ENCODE measurements around the gene STOX2. TPM values are rescaled to one million over a fixed set of nuclear protein-coding genes. Genes with fewer than 3 reads are reported as not detected.

STOX2 gene, protein sequence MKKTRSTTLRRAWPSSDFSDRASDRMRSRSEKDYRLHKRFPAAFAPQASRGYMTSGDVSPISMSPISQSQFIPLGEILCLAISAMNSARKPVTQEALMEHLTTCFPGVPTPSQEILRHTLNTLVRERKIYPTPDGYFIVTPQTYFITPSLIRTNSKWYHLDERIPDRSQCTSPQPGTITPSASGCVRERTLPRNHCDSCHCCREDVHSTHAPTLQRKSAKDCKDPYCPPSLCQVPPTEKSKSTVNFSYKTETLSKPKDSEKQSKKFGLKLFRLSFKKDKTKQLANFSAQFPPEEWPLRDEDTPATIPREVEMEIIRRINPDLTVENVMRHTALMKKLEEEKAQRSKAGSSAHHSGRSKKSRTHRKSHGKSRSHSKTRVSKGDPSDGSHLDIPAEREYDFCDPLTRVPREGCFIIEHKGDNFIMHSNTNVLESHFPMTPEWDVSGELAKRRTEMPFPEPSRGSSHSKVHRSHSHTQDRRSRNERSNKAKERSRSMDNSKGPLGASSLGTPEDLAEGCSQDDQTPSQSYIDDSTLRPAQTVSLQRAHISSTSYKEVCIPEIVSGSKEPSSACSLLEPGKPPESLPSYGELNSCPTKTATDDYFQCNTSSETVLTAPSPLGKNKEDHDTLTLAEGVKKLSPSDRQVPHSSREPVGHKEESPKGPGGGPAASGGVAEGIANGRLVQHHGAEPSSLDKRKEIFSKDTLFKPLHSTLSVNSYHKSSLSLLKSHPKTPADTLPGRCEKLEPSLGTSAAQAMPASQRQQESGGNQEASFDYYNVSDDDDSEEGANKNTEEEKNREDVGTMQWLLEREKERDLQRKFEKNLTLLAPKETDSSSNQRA (N-terminal part only)
- total RNA-seq (under 1 TPM in 2 of 5 donors, not detected in 3; 0.22 to 0.50 TPM), total RNA-seq (0 to 0.70 (median 0) reads per million in 29 experiments)
- 0.02 TPM for total RNA-seq (2013)

GRCh38 chr4:183905081-183905592 lies at the start of gene STOX2:
STOX2 (plus strand) TSS chr4:183905307; CDS start chr4:183906791, 1,484 bp downstream.
- POLR2A ChIA-PET, result no interaction called here
- peak within 1 kb of the TSS in 2 of 3 donors; percentile 21 to 62 for H3K4me3 Mint-ChIP-seq
- H3K27me3 Mint-ChIP-seq, result peaks cover 51 to 64% of the 10 kb centered on the region in 2 donors

DNA sequence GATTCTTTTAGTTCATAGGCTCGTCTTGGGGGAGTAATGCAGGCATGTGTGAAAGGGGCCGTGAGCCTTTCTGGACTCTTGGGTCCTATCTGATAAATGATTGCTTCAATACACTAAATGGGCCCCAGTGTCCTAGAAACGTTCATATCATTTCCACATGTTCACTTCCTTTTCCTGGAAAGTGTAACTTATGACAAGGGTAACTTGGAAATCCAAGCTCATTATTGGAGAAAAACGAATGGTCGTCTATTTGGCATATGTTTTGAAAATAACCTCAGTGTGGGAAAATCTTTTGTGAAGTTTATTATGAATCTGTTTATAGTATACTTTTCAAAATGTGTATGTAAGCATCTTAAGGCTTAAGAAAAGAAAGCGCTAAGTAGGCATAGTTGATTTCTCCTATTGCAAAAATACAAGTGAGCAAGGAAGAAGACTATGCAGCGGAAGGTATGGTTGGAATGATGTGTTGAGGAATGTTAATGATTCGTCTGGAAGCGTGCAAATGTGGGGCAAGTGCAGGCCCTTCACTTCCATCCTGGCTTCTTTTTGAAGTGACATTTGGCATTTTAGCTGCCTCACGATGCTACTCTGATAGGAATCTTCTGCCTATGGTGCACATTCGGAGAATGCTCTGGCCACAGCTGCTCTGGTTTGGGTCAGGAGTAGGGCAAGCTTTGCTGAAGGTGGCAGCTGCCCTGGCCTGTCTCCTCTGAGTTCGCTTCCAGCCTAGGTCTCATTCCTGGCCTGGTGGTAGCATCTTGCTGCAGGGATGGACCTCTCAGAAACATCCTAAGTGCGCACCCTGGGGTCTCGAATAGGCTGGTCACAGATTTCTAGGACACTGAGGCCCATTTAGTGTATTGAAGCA lies 49.5 kb upstream of the STOX2 start:
- POLR2A ChIA-PET, result no interaction called here
- Mint-ChIP-seq H3K9me3 (no peaks in the 10 kb centered on the region), H3K4me3 (no peak overlapping the region), H3K27ac (no peak overlapping the region), H3K4me1 (no peaks in the 10 kb centered on the region), H3K27me3 (peaks cover 21% of the 10 kb centered on the region in 2 donors), H3K36me3 (no peaks in the 10 kb centered on the region)
- ATAC-seq (replicated peaks in 1 of 4) (no peak), DNase-seq (no peak)
- WGBS (ENCODE audit: insufficient coverage), result 83% methylated on average over 9 of the region's 14 CpGs
- no peaks in the 10 kb centered on the region for H3K4me1 ChIP-seq (ENCODE audit: control insufficient read depth in 1 of 2, extremely low read depth in 1 of 2, insufficient read depth in 2 of 2, low read length in 2 of 2)
- H3K27me3 ChIP-seq (replicated peaks in 1 of 2; ENCODE audit: control insufficient read depth in 2 of 2, extremely low read depth in 1 of 2, insufficient read depth in 2 of 2, low read length in 1 of 2), result peaks cover 0 to 27% of the 10 kb centered on the region in 2 experiments
- H3K4me3 ChIP-seq (ENCODE audit: control insufficient read depth in 1 of 2, extremely low read depth in 1 of 2, low read length in 1 of 2), result no peak overlapping the region
- no peaks in the 10 kb centered on the region for H3K36me3 ChIP-seq (ENCODE audit: control insufficient read depth in 2 of 2, extremely low read depth in 1 of 2, insufficient read depth in 1 of 2, low read length in 1 of 2)
- CTCF ChIA-PET, result no interaction called here
- H3K27ac ChIP-seq (ENCODE audit: low read length), result no peak overlapping the region
- H3K9me3 ChIP-seq, result no peaks in the 10 kb centered on the region

More at GRCh38 chr4:183905081-183905592, at the start of gene STOX2:
- peaks cover 6 to 8% (median 7%) of the 10 kb centered on the region in 3 donors for H3K4me1 Mint-ChIP-seq
- peaks cover 1 to 6% (median 4%) of the 10 kb centered on the region in 3 donors for H3K9me3 Mint-ChIP-seq
- Histone ChIP-seq H3K27me3 (replicated peaks in 1 of 2; ENCODE audit: control insufficient read depth in 2 of 2, extremely low read depth in 1 of 2, insufficient read depth in 2 of 2, low read length in 1 of 2) (peaks cover 17 to 32% of the 10 kb centered on the region in 2 experiments), H3K9me3 (no peaks in the 10 kb centered on the region), H3K36me3 (ENCODE audit: control insufficient read depth in 2 of 2, extremely low read depth in 1 of 2, insufficient read depth in 1 of 2, low read length in 1 of 2) (no peaks in the 10 kb centered on the region), H3K4me1 (ENCODE audit: control insufficient read depth in 1 of 2, extremely low read depth in 1 of 2, insufficient read depth in 2 of 2, low read length in 2 of 2) (peaks cover 2 to 19% of the 10 kb centered on the region in 2 experiments), H3K27ac (ENCODE audit: low read length) (no peak within 1 kb of the TSS), H3K4me3 (ENCODE audit: control insufficient read depth in 1 of 2, extremely low read depth in 1 of 2, low read length in 1 of 2) (peak within 1 kb of the TSS in 1 of 2 donors; percentile 79)
- no peak within 1 kb of the TSS for H3K27ac Mint-ChIP-seq
- peak in 1 of 35 experiments; percentile 6 for DNase-seq
- ATAC-seq (replicated peaks in 1 of 4), result no peak
- H3K36me3 Mint-ChIP-seq, result no peaks in the 10 kb centered on the region
- CTCF ChIA-PET, result no interaction called here
- WGBS (ENCODE audit: insufficient coverage), result 1% methylated on average over 41 of the region's 45 CpGs

DNA sequence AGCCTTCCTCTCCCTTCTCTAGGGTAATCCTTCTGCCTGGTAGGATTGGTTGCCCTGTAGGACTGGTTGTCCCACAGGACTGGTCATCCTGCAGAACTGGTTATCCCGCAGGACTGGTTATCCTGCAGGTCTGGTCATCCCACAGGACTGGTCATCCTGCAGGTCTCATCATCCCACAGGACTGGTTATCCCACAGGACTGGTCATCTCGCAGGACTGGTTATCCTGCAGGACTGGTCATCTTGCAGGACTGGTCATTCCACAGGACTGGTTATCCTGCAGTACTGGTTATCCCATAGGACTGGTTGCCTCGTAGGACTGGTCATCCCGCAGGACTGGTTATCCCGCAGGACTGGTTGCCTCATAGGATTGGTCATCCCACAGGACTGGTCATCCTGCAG lies 48.1 kb upstream of the STOX2 start:
- H3K27ac ChIP-seq (ENCODE audit: low read length), result no peak overlapping the region
- Mint-ChIP-seq H3K4me1 (no peaks in the 10 kb centered on the region), H3K9me3 (no peaks in the 10 kb centered on the region), H3K27ac (no peak overlapping the region), H3K27me3 (peaks cover 18 to 21% of the 10 kb centered on the region in 2 donors), H3K36me3 (no peaks in the 10 kb centered on the region), H3K4me3 (no peak overlapping the region)
- H3K36me3 ChIP-seq (ENCODE audit: control insufficient read depth in 2 of 2, extremely low read depth in 1 of 2, insufficient read depth in 1 of 2, low read length in 1 of 2), result no peaks in the 10 kb centered on the region
- no peak for ATAC-seq (replicated peaks in 1 of 4)
- WGBS (ENCODE audit: insufficient coverage), result 78% methylated on average over 4 of the region's 5 CpGs
- ChIA-PET CTCF (no interaction called here), POLR2A (no interaction called here)
- H3K4me1 ChIP-seq (ENCODE audit: control insufficient read depth in 1 of 2, extremely low read depth in 1 of 2, insufficient read depth in 2 of 2, low read length in 2 of 2), result no peaks in the 10 kb centered on the region
- peaks cover 0 to 27% of the 10 kb centered on the region in 2 experiments for H3K27me3 ChIP-seq (replicated peaks in 1 of 2; ENCODE audit: control insufficient read depth in 2 of 2, extremely low read depth in 1 of 2, insufficient read depth in 2 of 2, low read length in 1 of 2)
- H3K4me3 ChIP-seq (ENCODE audit: control insufficient read depth in 1 of 2, extremely low read depth in 1 of 2, low read length in 1 of 2), result no peak overlapping the region
- no peaks in the 10 kb centered on the region for H3K9me3 ChIP-seq
- no peak for DNase-seq

DNA sequence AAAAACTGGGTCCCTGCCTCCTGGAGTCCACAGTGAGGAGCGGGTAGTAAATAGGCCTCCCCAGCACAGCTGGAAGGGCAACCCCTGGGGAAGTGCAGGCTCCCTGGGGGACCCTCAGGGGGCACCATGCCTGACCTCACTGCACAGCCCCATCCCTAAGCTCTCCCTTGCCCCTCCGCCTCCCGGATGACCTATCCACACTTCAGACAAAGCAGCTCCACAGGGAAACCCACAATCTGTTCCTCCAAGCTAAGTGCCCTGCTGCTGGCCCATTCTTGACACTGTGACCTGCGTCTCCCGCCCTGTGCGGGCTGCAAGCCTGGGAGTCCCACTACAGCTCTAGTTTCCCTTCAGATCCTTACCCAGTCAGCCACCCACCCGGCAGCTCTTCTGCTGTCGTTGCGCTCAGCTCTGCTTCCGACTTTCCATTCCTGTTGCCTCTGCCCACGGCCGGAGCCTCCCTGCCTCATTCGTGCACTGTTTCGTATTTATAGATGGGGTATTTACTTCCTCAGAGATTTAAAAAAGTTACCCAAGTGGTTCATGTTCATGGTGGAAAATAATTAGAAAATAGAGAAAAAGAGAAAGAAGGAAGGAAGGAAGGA lies 47.0 kb upstream of the STOX2 start:
- WGBS (ENCODE audit: insufficient coverage), result 71% methylated on average over 7 of the region's 14 CpGs
- Histone ChIP-seq H3K27me3 (replicated peaks in 1 of 2; ENCODE audit: control insufficient read depth in 2 of 2, extremely low read depth in 1 of 2, insufficient read depth in 2 of 2, low read length in 1 of 2) (peaks cover 0 to 35% of the 10 kb centered on the region in 2 experiments), H3K4me3 (ENCODE audit: control insufficient read depth in 1 of 2, extremely low read depth in 1 of 2, low read length in 1 of 2) (no peak overlapping the region), H3K4me1 (ENCODE audit: control insufficient read depth in 1 of 2, extremely low read depth in 1 of 2, insufficient read depth in 2 of 2, low read length in 2 of 2) (no peaks in the 10 kb centered on the region), H3K36me3 (ENCODE audit: control insufficient read depth in 2 of 2, extremely low read depth in 1 of 2, insufficient read depth in 1 of 2, low read length in 1 of 2) (no peaks in the 10 kb centered on the region), H3K9me3 (no peaks in the 10 kb centered on the region), H3K27ac (ENCODE audit: low read length) (no peak overlapping the region)
- Mint-ChIP-seq H3K4me1 (no peaks in the 10 kb centered on the region), H3K9me3 (no peaks in the 10 kb centered on the region), H3K27ac (no peak overlapping the region), H3K36me3 (no peaks in the 10 kb centered on the region), H3K27me3 (peaks cover 18 to 21% of the 10 kb centered on the region in 2 donors), H3K4me3 (no peak overlapping the region)
- DNase-seq, result no peak
- ChIA-PET POLR2A (no interaction called here), CTCF (no interaction called here)
- ATAC-seq (replicated peaks in 1 of 4), result no peak

DNA sequence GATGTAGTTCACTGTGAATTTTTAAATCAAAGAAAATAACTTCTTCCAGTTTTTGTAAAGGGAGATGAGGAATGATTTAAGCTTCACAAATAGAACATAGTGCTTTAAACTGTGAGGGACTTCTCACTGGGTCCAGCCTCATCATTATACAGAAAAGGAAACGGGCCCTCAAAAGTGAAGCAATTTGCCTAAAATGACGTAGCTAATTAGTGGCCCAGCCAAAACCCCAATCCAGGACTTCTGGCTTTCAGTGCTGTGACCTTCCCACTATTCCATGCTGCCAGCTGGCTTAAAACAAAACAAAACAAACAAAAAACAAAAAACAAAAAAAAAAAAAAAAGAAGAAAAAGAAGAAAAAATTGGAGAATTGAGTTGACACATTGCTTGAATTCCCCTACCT lies 45.0 kb upstream of the STOX2 start:
- Histone ChIP-seq H3K9me3 (no peaks in the 10 kb centered on the region), H3K4me3 (ENCODE audit: control insufficient read depth in 1 of 2, extremely low read depth in 1 of 2, low read length in 1 of 2) (no peak overlapping the region), H3K4me1 (ENCODE audit: control insufficient read depth in 1 of 2, extremely low read depth in 1 of 2, insufficient read depth in 2 of 2, low read length in 2 of 2) (no peaks in the 10 kb centered on the region), H3K27ac (ENCODE audit: low read length) (no peak overlapping the region), H3K36me3 (ENCODE audit: control insufficient read depth in 2 of 2, extremely low read depth in 1 of 2, insufficient read depth in 1 of 2, low read length in 1 of 2) (no peaks in the 10 kb centered on the region), H3K27me3 (replicated peaks in 1 of 2; ENCODE audit: control insufficient read depth in 2 of 2, extremely low read depth in 1 of 2, insufficient read depth in 2 of 2, low read length in 1 of 2) (peaks cover 0 to 35% of the 10 kb centered on the region in 2 experiments)
- no peak for DNase-seq
- H3K27ac Mint-ChIP-seq, result no peak overlapping the region
- no peaks in the 10 kb centered on the region for H3K36me3 Mint-ChIP-seq
- no peaks in the 10 kb centered on the region for H3K9me3 Mint-ChIP-seq
- H3K4me3 Mint-ChIP-seq, result no peak overlapping the region
- no peak for ATAC-seq (replicated peaks in 1 of 4)
- no CpG with 5 or more reads among the region's 2 CpGs for WGBS (ENCODE audit: insufficient coverage)
- POLR2A ChIA-PET, result no interaction called here
- H3K4me1 Mint-ChIP-seq, result no peaks in the 10 kb centered on the region
- CTCF ChIA-PET, result interaction anchor here in 1 of 2 donors (0.6 kb wide), 2 partner anchors 22 to 815 kb away, joined by 4 to 6 read pairs; no protein-coding TSS in a partner anchor
- peaks cover 20 to 21% of the 10 kb centered on the region in 2 donors for H3K27me3 Mint-ChIP-seq

Data from T-cell (primary cell).